Epidermal melanocyte (primary cell): ENCODE measurements around the gene CORO1C.

ENCODE experiments used
- DNase-seq: peaks from one replicate; pipeline ENCODE4 v3.0.0; 2011; ENCODE audit warnings: low spot score; ENCODE audit not compliant: insufficient read length

The CORO1C gene

DNA sequence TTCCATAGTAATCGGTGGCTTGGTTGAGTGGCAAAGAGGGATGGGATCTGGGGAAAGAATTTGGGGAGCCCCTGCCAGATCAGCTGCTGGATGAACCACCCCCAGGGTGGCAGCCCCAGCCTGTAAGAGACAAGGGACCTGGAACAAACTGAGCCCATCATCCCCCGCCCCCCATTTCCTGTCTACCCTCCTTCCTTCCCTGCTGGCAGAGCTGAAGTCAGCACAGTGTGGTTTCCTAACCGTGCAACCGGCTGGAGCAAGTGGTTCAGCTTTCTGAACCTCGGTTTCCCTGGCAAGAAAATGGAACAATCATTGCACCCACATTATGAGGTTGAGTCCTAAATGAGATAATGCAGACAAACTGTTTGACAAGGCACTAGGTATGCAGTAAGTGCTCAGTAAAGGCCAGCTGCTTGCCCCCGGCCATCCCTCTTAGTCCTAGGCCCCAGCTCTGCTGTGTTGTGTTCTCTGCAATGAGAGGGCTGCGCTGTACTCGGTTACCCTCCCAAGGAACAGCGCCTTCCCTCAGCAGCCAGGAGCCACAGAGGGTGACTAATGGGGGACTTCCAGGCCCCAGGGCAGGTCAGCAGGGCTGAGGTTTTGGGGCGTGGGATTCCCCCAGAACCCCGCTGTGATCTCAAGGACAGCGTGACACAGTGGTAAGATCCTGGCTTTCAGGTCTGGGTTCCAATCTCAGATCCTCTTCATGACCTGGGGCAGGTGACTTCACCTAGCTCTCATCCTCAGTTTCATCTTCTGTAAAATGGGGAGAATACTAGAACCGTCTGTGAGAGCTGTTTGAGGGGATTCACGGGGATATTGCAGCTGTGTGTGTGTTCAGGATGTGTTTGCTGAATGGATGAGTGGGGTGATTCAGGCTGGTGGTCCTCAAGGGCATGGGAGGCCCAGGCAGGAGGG, 114.1 kb downstream of the CORO1C start:
- no peak for DNase-seq

DNA sequence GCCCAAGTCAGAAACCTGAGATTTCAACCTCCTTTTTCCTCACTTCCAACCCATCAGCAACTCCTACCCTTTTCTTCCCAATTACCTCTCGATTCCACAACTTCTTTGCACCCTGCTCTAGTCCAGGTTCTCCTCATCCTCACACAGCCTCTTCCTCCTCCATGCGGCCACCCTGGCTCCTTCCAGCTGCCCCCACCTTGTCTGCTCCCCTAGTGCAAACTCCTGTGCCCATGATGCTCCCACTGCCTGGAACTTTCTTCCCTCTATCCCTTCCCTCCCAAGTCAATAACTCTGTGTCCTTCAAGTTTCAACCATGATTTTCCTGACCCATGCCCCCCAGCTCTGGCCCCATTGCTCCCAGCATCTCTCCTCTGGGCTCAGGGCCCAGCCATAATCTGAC, 115.0 kb downstream of the CORO1C start:
- no peak for DNase-seq

DNA sequence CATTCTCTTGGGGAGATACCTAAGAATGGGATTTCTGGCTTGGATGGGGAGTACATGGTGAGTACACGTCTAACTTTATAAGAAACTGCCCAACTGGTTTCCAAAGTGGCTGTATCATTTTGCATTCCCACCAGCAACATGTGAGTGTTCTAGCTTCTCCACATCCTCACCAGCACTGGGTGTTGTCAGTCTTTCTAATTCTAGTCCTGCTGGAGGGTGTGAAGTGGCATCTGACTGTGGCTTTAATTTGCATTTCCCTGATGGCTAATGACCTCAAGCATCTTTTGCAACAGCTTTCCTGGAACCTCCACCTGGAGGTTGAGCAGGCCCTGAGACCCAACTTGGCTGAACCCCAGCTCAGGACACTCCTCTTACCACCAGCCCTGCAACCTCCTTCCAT, 115.4 kb downstream of the CORO1C start:
- DNase-seq, result no peak

- DNase-seq, result no peak
Observed at GRCh38 chr12:108614639-108615038, 116.7 kb downstream of the CORO1C start.

DNA sequence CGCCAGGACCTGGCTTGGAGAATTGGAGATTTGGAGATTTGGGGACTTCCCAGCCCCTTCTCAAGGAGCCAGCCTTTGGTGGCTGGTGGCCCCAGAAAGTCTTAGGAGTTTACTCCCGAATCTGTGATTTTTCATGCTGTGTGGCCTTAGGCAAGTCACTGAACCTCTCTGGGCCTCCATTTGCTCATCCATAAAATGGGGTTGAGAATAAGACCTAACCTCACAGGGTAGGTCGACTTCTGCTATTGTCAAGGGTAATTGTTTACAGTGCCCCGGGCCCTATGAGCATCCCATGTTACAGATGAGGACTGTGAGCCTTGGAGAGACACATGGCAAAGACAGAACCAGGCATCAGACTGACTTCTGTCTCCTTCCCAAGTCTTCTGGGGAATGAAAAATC, 117.3 kb downstream of the CORO1C start:
- no peak for DNase-seq

DNA sequence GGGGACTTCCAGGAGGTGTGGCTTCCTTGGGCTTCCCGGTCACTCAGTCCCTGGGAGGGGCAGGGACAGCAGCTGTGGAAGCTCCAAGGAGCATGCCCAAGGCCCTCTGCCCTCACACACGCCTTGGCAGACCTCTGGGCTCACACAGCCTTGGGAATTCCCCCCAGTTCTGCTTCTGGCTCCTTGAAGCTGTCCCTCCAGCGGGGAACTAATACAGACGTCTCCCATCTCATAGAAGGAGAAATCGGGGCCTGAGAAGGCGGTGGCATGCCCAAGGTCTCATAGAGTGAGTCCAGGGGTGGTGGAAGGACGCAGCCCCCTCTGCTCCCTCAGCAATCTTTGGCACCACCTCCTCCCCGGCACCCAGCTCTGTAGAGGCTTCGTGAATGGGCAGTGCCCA, 117.8 kb downstream of the CORO1C start:
- no peak for DNase-seq

DNA sequence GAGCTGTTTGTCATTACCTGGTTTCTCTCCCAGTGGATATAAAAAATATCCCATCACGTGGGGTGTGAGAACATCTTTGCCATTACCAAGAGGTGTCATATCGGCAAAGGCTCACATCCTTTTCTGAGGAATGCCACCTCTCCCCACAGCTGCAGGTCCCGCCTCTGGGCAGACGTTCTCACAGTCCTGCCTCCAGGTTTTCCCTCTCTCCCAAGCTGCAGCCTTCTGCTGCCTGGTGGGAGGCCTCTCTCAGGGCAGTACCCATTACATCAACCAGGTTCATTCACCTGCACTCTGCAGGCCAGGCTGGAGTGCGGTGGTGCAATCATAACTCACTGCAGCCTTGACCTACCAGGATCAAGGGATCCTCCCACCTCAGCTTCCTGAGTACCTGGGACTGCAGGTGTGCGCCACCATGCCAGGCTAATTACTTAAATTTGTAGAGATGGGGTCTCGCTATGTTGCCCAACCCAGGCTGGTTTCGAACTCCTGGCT, 118.5 kb downstream of the CORO1C start:
- no peak for DNase-seq

GRCh38 chr12:108611884-108612415, 119.4 kb downstream of the CORO1C start:
- no peak for DNase-seq

DNA sequence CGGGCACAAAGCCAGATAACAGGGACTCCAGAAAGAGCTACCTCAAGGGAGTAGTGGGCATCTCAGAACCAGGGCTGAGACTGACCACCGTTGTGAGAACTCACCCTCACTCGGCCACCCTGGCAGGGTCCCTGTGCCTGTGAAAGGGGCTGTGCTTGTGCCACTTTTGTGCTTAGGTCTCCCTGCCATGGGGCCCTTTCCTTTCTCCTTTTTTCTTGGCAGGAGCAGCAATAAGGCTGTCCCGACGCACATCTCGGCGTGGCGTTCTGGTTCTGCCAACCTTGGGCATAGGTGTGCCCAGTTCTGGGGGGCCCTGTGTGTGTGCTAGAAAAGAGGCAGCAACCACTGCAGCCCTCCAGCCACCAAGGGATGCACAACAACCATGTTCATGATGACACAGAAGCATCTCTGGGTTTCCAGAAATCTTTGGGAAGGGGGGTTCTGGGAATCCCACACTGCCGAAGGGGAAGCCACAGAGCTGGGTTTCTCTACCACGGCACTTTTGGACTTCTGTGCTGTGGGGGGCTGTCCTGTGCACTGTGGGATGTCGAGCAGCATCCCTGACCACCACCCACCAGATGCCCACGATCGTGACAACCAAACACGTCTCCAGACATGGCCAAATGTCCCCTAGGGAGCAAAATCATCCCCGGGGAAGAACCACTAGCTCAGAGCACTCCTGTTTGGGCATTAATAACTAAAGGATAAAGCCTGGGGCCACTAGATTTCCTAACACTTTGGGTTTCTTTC, 120.3 kb downstream of the CORO1C start:
- no peak for DNase-seq

DNA sequence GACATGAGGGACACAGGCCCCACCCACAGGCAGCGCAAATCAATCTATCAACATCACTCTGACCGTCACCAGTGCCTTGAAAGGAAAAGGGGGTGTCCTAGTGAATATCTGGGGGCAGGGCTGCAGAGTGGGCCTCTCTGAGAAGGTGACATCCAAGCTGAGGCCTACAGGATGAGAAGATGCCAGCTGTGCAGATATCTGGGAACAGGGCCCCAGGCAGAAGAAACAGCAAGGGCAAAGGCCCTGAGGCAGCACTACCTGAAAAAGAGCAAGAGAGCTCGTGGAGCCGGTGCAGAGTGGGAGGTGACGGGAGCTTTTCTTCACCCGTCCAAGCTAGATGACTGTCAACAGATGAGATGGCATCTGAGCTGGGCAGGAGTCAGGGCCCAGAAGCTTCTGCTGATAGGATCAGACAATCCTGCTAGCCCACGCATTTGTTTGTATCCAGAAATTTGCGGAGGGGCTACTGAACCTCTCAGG, 120.9 kb downstream of the CORO1C start:
- DNase-seq, result no peak

- DNase-seq, result peak; percentile 74
Observed at GRCh38 chr12:108609537-108610335, 121.6 kb downstream of the CORO1C start.

GRCh38 chr12:108608616-108609015, 122.7 kb downstream of the CORO1C start:
- DNase-seq, result no peak

DNA sequence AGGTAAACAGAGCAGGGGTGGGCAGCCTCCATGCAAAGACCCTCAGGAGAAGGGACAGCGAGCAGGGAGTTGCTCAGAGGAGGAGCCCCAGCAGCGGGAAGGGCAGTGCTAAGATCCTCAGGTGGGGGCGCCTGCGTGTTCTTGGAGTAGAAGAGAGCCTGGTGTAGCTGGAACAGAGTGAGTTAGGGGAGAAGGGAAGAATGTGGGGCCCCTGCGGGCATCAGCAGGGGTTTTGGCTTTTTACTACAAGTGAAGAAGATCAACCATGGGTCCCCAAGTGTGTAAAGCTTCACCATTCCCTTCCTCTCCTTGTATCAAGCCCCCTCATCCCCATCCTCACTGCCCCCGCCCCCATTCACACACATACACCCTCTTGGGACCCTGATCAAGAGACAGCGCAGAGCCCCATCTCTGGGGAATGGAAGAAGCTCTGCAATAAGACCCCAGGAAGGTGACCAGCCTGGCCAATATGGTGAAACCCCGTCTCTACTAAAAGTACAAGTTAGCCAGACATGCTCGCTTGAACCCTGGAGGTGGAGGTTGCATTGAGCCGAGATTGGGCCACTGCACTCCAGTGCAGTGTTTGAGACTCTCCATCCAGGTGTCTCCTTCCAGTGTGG, 123.2 kb downstream of the CORO1C start:
- DNase-seq, result no peak

GRCh38 chr12:108606492-108606891, 124.8 kb downstream of the CORO1C start:
- DNase-seq, result no peak

DNA sequence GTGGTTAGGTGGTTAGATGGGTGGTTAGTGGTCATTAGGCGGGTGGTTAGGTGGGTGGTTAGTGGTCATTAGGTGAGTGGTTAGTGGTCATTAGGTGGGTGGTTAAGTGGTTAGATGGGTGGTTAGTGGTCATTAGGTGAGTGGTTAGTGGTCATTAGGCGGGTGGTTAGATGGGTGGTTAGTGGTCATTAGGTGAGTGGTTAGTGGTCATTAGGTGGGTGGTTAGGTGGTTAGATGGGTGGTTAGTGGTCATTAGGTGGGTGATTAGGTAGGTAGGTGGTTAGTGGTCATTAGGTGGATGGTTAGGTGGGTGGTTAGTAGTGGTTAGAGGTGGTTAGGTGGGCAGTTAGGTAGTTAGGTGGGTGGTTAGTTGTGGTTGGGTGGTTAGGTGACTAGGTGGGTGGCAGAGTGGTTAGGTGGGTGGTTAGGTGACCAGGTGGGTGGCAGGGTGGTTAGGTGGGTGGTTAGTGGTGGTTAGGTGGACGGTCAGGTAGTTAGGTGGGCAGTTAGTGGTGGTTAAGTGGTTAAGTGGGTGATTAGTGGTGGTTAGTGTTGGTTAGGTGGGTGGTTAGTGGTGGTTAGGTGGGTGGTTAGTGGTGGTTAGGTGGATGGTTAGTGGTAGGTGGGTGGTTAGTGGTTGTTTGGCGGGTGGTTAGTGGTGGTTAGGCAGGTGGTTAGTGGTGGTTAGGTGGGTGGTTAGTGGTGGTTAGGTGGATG, 125.5 kb downstream of the CORO1C start:
- no peak for DNase-seq

DNA sequence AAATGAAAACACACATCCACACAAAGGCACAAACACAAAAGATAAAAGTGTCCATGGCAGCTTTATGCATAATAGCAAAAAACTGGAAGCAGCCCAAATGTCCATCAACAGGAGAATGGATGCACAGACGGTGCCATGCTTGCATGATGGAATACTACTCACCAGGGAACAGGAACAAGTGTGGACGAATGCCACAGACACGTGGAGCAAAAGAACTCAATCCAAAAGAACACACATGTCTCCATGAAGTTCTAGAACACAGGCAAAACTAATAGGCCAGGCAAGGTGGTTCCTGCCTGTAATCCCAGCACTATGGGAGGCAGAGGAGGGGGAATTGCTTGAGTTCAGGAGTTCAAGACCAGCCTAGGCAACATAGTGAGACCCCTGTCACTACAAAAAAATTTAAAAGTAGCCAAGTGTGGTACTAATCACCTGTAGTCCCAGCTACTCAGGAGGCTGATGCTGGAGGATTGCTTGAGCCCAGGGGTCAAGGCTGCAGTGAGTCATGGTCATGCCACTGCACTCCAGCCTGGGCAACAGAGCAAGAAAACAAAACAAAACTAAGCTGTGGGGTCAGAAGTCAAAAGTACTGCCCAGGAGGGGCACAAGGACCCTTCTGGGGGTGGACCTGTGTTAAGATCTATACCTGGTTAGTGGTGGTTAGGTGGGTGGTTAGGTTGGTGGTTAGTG, 126.2 kb downstream of the CORO1C start:
- DNase-seq, result no peak

GRCh38 chr12:108604208-108604941, 126.9 kb downstream of the CORO1C start:
- DNase-seq, result no peak

DNA sequence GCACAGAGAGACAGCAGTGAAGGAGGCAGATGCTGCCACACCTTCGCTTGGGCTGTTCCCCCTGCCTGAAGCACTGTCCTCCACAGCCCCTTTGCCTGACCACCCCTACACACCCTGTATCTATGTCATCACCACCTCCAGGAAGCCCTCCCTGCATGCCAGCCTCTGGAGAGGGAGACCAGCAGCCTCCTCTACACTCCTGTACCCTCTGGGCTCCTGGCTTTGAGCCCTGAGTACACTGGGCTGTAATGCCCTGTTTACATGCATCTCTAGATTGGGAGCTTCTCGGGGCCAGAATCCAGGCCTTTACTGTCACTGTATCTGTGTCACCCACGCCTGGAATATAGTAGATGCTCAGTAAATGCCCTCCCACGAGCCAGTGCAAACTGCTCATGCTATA, 127.6 kb downstream of the CORO1C start:
- DNase-seq, result no peak
